ENCODE results near the gene PAM16.

The PAM16 gene

DNA sequence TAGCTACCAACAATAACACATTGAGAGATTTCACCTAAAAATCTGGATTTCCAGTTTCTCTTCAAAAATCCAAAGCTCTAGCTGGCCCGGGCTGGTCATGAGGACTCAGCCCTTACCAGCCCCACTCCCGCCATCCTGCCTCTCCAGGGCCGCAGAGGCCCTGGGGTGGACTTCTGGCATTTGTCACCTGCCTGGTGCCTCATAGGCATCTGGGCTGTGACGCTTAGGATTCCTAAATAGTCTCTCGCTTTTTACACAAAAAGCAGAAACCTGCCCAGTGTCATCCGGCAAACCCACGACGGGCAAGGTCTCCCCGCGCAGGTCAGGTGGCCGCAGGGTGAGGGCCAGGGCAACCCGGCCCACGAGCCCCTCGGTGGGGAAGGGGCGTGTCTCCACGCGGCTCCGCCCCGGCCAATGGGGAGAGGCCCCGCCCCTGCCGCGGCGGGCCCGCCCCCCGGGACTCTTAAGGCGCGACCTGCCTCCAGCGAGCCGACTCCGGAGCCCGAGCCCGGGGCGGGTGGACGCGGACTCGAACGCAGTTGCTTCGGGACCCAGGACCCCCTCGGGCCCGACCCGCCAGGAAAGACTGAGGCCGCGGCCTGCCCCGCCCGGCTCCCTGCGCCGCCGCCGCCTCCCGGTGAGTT lies 20.4 kb upstream of the PAM16 start, which contains the start of gene VASN:
Gene VASN, plus strand, starts transcription at position 492 of the 644 bp plus-strand sequence. CDS start 9,030 bp downstream, outside the sequence.
- peak; percentile 21 to 67 (median 58) for DNase-seq (ENCODE audit: low read depth in 3 of 3, low spot score in 1 of 3)

DNA sequence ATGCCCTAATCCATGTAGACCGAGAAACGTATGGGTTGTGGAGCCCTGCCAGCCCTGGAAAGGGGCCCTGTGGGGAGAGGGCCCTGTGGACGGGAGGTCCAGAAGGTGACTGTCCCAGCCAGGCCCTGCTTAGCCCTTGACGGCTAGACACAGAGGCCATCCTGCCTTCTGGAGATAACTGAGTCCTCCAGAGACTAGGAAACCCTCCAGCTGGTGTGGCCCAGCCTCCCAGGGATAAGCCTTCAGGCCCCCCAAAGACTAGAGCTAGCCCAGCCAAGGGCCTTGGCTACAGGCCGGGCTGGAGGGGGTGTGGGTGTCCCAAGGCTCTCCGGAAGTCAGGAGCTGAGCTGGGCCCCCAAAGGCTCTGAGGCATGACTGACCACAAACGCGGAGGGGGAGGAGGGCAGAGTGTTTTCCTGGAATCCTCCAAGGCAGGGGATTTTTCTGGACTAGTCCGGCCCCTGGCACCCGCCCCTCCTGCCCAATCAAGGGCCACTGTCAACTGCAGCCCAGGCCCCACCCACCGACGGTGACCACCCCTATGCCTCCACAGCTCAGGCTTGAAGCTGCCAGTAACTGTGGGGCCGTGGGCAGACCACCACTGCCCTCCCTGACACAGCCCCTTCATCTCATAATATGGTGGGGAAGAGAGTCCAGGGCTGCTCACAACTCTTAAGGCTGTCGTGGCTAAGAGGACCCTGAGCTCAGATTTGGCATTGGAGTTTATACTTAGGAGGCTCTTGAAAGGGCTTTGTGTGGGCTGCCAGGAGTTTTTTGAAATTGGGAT lies 19.6 kb upstream of the PAM16 start:
- no peak for DNase-seq (ENCODE audit: low read depth in 3 of 3, low spot score in 1 of 3)

DNA sequence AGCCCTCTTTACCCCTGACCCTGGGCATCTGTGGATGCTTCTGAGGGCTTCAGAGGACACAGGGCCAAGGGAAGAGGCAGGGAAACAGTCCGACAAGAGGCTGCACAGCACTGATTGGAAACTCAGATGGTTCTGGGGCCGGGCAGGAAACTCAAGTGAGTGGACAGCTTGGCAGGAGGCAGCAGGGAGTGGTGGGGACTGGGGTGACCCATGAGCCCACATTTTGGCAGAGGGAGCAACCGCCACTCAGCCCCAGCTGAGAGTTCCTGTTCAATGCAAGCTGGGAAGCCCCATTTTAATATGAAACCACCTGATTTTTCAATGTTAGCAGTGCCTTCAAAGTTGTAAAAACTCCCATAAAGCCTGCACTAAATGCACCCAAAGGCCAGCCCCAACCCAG lies 19.0 kb upstream of the PAM16 start:
- no peak for DNase-seq (ENCODE audit: low read depth in 3 of 3, low spot score in 1 of 3)

DNA sequence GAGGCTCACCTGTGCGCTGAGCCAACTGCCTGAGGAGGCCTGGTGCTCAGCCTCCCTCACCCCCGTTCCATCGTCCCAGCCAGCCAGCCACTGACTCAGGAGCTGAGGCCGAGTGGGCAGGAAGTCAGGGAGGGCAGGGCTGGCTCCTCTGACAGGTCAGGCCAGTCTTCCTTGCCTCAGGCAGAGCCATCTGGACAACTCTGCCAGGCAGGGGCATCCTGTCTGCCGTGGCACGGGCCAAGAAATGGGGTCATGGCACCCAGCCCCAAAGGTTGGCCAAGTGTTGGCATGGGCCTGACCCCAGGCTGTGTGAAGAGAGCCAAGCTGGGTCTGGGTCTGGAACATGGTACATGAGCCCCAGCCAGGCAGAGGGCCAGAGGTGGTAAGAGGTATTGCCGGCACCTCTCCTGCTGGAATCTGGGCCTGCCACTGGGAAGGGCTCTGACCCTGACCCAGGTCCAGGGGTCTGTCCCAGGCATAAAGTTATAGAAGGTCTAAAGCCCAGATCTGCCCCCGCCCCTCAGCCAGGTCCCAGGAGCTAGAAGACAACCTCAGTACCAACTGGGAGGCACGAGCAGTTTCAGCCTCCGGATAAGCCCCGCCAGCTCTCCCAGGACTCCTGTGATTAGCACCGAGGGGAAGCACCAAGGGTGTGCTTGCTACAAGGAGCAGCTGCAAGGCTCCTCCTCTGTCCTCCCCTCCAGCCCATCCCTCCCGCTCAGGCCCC lies 18.0 kb upstream of the PAM16 start:
- no peak for DNase-seq (ENCODE audit: low read depth in 3 of 3, low spot score in 1 of 3)

DNA sequence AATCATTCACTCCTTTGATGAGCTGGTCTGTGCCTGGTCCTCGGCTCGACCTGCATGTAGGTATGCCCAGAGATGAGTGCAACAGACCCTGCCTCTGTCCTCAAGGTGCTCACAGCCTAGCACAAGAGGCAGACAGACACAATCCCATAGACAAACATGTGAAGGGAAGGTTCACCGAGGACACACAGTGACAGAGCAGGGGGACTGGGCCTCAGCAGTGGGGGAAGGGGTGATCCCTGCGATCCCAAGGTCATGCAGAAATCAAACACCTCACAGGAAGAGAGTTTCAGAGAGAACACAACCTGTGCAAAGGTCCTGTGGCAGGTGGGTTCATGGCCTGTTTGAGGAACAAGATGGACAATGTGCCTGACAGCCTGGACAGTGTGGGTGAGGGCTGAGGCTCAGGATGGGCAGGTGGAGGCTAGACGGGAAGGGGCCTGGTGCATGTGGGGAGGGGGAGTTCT lies 16.3 kb upstream of the PAM16 start:
- DNase-seq (ENCODE audit: low read depth in 3 of 3, low spot score in 1 of 3), result no peak

DNA sequence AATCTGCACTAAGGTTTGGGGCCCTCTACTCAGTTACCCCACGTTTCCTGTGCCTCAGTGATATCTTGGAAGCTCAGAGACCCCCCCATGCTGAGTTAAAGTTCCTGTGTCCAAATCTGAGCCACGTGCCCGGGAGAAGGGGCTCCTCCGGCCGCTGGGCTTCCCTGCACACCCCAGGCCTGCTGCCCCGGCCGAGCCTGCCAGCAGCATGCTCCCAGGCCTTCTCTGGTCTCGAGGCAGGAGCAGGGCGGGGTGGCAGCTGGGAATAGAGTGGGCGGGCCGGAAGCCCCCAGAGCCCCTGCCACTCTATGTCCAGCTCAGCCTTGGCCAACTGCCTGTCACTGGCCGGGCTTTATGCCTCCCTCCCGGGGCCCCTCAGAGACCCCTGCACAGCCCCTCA lies 14.9 kb upstream of the PAM16 start:
- DNase-seq (ENCODE audit: low read depth in 3 of 3, low spot score in 1 of 3), result no peak

DNA sequence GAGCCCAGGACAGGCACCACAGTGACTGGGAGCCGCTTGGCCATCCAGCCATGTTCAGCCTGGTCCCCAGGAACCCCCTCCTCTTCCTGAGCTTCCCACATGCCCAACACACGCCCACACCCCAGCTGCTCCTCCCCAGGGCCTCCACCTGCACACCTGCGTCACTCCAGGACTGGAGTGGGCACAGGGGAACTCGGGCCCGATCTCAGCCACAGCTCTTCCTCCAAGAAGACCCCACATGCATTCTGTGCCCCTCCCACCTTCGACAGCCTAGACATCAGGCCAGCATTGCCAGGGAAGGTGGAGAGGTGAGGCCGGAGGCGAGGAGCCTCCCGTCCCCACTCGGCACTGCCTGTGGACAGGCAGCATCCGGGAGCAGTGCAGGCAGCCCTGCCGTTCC lies 14.5 kb upstream of the PAM16 start:
- DNase-seq (ENCODE audit: low read depth in 3 of 3, low spot score in 1 of 3), result no peak

DNA sequence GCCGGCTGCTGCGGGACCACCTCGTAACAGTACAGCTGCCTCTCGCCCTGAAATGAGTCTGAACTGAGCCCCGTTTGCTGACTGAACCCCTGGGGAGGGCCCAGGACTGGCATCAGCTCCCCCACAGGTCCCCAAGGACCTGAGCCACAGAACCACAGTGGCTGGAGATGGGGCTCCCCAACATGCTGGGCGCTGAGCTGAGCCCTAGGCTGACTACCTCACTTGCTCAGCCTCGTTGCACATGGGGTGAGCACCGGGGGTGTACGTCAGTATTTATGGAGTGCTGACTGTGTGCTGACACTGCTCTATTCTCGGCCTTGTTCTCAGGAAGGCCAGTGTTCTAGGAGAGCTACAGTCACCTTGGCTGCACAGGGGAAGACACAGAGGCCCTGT lies 13.9 kb upstream of the PAM16 start:
- no peak for DNase-seq (ENCODE audit: low read depth in 3 of 3, low spot score in 1 of 3)

DNA sequence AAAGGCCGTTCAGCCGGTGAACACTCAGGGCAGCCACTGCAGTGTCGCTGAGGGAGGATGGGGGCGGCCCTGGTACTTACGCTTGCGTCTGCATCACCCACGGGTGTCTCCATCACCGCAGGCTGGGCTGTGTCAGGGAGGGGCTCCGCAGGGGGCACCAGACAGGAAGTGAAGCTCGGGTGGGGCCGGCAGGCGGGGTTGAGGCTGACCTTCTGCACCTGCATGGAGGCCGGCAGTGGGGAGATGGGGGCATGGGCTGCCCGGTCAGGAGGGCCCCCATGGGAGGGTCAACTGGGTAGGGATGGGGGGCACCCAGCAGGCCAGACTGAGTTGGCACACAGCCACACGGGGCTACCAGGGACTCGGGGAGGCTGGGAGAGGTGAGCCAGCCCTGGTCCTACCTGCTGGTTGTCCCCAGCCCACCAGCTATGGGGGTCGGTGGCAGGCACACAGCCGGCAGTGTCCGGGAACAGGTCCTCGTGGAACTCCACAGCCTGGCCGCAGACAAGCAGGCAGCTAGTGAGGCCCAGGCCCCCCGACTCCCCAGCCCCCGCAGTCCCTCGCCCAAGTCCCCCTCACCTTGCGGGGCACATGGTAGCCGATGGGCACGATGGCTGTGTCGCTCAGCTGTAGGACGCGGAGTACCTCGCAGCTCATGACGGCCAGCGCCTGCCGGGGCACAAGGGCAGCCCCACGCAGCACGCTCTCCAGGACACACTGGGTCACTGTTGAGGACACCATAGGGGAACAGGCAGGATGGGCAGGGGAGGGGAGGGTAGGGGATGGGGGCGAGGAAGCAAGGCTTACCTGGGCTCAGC lies 13.3 kb upstream of the PAM16 start:
- DNase-seq (ENCODE audit: low read depth in 3 of 3, low spot score in 1 of 3), result no peak

DNA sequence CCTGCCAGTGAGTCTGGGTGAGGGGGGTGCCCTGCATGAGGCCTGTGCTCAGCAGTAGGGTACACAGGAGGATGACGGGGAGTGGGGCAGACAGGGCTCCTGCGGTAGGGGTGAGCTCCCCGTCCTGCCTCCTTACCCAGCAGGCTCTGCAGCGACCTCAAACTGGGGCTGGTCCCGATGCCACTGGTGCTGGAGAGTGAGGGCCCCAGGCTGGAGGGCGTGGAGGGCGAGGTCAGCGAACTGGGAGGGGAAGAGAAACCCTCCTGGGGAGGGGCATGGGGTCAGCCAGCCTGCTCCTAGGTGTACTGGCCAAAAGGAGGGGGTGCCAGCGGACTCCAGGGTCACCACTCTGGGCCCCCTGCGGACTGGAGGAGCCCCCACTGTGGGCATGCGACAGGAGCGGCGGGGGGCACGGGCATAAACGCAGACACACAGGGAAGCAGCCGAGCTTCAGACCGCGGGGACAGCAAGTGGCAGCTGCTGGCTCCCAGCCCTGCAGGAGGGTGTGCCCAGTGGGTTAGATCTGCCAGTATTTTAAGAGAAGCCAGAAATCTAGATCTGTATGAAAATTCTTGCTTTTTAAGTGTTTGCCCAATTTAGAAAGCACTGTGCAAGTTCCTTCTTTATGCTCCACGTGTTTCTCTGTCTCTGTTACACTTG lies 11.5 kb upstream of the PAM16 start:
- DNase-seq (ENCODE audit: low read depth in 3 of 3, low spot score in 1 of 3), result no peak

DNA sequence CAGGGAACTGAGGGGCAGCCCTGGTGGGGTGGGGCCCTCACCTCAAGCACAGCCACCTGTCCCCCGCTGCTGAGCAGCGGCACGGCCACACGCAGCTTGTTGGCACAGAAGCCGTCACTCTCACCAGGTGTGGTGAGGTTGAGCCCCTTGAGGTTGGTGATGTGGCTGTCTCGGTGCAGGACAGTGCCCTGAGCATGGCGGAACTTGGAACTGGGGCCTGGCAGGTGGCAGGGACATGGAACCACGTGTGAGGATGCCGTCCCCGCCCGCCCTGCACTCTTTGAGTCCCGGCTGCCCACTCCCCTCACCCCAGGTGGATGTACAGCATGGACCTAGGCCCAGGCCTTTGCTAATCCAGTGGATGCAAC lies 10.8 kb upstream of the PAM16 start:
- no peak for DNase-seq (ENCODE audit: low read depth in 3 of 3, low spot score in 1 of 3)

DNA sequence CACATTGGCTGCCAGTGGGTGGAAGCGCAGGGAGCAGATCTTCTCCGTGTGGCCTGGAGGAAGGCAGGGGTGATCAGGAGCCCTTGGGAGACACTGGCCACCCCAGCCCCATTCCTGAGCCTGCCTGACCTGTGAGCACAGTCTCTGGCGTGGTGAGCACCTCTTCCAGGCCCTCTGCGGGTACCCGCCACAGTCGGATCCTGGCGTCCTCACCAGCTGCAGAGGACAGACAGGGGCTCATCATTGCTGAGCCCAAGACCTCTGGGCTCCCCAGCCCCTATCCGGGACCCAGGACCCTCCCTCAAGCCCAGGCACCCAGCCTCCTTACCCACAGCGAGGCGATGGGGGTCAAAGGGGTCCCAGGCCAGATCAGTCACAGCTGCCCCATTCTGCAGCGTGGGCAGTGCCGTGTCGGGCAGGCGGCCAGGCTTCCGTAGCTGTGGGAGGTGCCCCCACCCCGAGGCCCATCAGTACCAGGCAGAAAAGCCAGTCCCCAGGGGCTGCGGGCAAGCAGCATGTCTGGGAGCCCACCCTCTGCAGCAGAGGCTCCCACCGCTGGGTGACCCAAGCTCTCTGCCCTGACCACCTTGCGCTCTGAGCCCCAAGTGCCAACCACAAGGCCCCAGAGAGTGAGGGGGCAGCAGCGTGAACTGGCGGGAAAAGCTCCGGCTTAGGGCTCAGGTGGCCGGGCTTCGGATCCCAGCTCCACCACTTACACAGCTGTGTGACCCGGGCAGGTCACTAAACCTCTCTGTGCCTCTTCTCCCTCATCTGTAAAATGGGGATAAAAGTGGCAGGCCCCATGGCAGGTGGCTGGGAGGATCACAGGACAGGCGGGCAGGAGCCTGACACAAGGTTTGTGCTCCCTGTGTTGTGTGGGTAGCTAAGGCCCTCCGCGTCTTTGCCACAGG lies 10.2 kb upstream of the PAM16 start:
- no peak for DNase-seq (ENCODE audit: low read depth in 3 of 3, low spot score in 1 of 3)

DNA sequence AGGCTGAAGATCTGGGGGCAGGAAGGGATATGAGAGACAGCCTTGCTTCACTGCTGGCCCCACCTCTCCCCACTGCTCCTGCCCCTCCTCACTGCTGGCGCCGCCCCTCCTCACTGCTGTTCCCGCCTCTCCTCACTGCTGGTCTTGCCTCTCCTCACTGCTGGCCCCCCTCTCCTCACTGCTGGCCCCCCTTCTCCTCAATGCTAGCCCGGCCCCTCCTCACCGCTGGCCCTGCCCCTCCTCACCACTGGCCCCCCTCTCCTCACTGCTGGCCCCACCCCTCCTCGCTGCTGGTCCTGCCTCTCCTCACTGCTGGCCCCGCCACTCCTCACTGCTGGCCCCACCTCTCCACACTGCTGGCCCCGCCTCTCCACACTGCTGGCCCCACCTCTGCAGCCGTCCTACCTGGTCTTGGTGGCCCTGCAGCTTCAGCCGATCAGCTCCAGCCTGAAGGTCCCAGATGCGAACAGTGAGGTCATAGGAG lies 9.5 kb upstream of the PAM16 start:
- no peak for DNase-seq (ENCODE audit: low read depth in 3 of 3, low spot score in 1 of 3)

DNA sequence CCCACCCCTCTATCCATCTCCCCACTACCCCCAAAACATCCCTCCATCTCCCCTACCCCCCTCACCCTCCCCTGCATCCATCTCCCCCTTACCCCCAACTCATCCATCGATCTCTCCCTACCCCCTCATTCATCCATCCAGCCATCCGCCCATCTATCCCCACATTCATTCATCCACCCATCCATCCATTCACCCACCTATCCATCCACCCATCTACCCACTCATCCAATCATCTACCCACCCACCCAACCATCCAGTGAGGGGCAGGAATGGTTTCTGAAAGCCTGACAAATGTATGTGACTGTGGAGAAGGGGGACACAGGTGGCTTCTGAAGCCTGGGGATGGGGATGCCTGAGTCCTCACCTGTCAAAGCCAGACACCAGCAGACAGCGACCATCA lies 8.8 kb upstream of the PAM16 start:
- no peak for DNase-seq (ENCODE audit: low read depth in 3 of 3, low spot score in 1 of 3)

DNA sequence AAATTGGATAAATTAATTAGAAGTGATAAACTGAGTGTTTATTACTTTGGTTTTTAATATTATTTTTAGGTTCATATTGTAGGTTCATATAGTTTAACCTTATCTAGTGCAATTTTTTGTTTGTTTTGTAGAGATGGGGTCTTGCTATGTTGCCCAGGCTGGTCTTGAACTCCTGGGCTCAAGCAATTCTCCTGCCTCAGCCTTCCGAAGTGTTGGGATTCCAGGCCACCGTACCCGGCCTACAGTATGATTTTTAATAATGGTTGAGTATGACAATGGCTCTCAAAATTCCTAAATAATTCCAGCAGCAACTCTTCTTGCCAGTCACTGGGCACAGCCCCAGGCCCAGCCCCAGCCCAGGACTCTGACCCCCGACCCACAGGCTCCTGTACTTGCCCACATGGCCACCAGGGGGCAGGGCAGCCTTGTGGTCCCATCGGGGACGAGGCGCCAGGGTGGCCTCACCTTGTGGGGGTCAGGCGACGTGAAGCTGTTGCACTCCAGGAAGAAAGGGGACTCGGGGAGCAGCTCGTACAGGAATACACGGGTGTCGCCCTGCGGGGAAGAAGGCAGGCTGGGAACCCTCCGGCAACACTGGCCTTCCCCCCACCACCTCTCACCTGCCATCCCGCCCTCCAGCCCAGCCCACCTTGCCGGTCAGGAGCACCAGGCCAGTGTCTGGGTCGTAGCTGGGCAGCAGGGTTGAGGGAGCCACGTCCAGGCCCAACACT lies 7.9 kb upstream of the PAM16 start:
- peak; percentile 33 to 69 (median 42) for DNase-seq (ENCODE audit: low read depth in 3 of 3, low spot score in 1 of 3)

DNA sequence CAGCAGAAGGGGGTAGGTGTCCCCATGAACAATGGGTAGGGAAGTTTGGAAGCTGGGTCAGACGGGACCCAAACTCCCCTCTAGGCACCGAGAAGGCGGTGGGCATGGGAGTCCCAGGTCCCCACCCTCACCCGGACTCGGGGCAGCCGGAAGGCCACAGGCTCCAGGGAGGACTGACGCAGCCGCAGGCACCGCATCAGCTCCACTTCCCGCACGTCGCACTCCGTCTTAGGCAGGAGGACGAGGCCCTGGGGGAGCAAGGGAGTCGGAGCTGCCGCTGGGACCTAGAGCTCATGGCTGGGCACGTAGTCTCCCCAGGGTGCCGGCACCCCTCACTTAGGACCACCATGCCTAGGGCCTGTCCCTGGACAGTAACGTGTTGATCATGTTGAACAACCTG lies 7.1 kb upstream of the PAM16 start:
- no peak for DNase-seq (ENCODE audit: low read depth in 3 of 3, low spot score in 1 of 3)

DNA sequence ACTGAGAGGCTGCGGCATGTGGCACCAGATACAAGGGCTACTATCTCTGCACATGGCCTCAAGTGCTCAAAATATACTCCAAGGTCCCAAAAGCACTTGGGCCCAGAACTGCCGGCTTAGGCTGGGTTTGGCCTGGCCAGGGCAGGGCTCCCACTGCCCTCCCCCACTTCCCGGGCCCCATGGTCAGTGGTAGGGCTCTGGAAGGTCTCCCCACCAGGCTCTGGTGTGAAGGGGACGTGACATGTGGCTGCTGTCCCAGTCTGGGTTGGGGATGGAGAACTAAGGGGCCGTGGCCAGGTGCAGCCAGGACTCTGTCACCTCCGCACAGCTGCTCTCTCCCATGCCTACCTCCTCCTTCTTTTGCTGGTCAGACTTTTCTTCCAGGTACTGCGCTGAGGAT lies 5.7 kb upstream of the PAM16 start:
- DNase-seq (ENCODE audit: low read depth in 3 of 3, low spot score in 1 of 3), result no peak

DNA sequence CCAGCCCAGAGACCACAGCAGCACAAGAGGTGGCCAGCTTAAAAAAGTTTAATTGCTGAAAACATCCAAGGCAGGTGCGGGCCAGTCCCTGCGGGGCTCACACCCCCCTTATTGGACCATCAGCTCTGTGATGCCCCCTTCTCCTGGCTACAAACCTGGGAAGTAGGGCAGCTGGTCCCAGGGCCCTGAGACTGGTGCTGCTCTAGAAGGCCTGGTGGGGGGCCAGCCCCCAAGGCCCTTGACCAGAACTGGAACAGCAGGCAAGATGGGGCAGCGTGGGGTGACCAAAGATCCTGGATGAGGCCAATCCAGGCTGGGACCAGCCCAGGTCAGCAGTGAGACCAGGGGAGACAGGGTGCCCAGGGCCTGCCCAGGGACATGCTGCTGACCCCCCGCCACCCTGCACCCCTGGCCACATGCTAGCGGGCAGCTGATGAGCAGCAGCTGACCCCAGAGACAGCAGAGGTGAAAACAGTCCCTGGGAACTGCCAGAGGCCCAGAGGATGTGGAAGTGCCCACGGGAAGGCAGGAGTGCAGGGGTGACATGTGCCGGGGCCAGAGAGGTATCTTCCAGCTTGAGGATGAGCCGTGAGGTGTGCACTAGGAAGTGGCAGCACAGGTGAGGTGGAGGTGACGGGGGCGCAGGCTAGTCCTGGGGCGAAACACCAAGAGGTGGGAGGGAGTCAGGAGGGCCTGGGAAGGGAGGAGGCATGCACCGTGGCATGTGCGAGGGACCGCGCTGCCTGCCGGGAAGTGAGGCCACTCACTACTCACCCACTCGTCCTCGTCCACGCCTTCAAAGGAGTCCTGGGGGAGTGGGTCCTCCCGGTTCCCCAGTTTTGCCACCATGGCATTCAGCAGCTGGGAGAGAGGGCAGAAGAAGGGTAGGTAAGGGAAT lies 3.6 kb upstream of the PAM16 start:
- DNase-seq (ENCODE audit: low read depth in 3 of 3, low spot score in 1 of 3), result no peak
